Common myeloid progenitor, CD34-positive (primary cell): ENCODE data around the gene EEPD1.

Source experiments
- CTCF ChIA-PET: fragments of 350-600 bp; sonication (Branson Sonifier 250); formaldehyde crosslinking; loops from one replicate; lab custom pipeline; 2021; ENCODE audit warnings: antibody characterized with exemption; lab: Charles Lee
- POLR2A ChIA-PET: fragments of 350-600 bp; sonication (Branson Sonifier 250); formaldehyde crosslinking; loops from one replicate; lab custom pipeline; 2021; ENCODE audit warnings: antibody characterized with exemption; lab: Charles Lee
- DNase-seq, 3 donors: peaks; one replicate each; pipeline versions ENCODE4 v3.0.0 to v3.0.0-alpha.2; 2013
- H3K27ac ChIP-seq, 2 experiments: 1 replicate in 1 of 2; 2 replicates in 1 of 2; pipeline ENCODE4 v1.7.0; 2013; ENCODE audit warnings: inconsistent platforms in 2 of 2, low read length in 2 of 2, mild to moderate bottlenecking in 2 of 2, low read depth in 1 of 2, moderate library complexity in 1 of 2; ENCODE audit not compliant: severe bottlenecking in 2 of 2, insufficient read depth in 1 of 2, poor library complexity in 1 of 2
- H3K27me3 ChIP-seq, 5 experiments: replicated peaks in 2 of 5; 1 replicate in 3 of 5; 2 replicates in 2 of 5; pipeline versions ENCODE4 v1.6.1 to v1.7.0; 2013; ENCODE audit warnings: low read length in 4 of 5, mild to moderate bottlenecking in 2 of 5, moderate library complexity in 2 of 5, inconsistent platforms in 1 of 5; ENCODE audit not compliant: insufficient read depth in 5 of 5, control insufficient read depth in 4 of 5
- H3K36me3 ChIP-seq, 4 experiments: 1 replicate in 2 of 4; 2 replicates in 2 of 4; pipeline versions ENCODE4 v1.6.1 to v1.7.0; 2013; ENCODE audit warnings: low read length in 3 of 4, control low read depth in 1 of 4, mild to moderate bottlenecking in 1 of 4; ENCODE audit not compliant: control insufficient read depth in 4 of 4, insufficient read depth in 4 of 4
- H3K4me1 ChIP-seq, 4 experiments: 1 replicate in 3 of 4; 2 replicates in 1 of 4; pipeline versions ENCODE4 v1.6.1 to v1.7.1; 2013; ENCODE audit warnings: low read length in 3 of 4, mild to moderate bottlenecking in 3 of 4, control low read depth in 1 of 4, inconsistent platforms in 1 of 4, moderate library complexity in 1 of 4; ENCODE audit not compliant: control insufficient read depth in 4 of 4, insufficient read depth in 4 of 4; ENCODE audit errors: control extremely low read depth in 1 of 4
- H3K4me3 ChIP-seq, 7 experiments: 1 replicate in 4 of 7; 2 replicates in 3 of 7; pipeline versions ENCODE4 v1.5.1 to v1.7.0; 2013; ENCODE audit warnings: mild to moderate bottlenecking in 7 of 7, low read length in 6 of 7, moderate library complexity in 6 of 7, inconsistent platforms in 2 of 7, low read depth in 2 of 7, control low read depth in 1 of 7; ENCODE audit not compliant: insufficient read depth in 4 of 7, control insufficient read depth in 1 of 7; ENCODE audit errors: extremely low read depth in 1 of 7
- H3K9me3 ChIP-seq, 5 experiments: 1 replicate in 4 of 5; 2 replicates in 1 of 5; pipeline versions ENCODE4 v1.6.1 to v1.7.1; 2013; ENCODE audit warnings: low read length in 4 of 5, mild to moderate bottlenecking in 2 of 5, inconsistent platforms in 1 of 5, low read depth in 1 of 5, moderate library complexity in 1 of 5; ENCODE audit not compliant: control insufficient read depth in 4 of 5, insufficient read depth in 2 of 5; ENCODE audit errors: control extremely low read depth in 1 of 5
- WGBS: methylation state at CpG from one replicate; pipeline ENCODE4 v1.1.5; 2013; ENCODE audit not compliant: insufficient coverage; 5-methylcytosine and 5-hydroxymethylcytosine counted together

The EEPD1 gene

DNA sequence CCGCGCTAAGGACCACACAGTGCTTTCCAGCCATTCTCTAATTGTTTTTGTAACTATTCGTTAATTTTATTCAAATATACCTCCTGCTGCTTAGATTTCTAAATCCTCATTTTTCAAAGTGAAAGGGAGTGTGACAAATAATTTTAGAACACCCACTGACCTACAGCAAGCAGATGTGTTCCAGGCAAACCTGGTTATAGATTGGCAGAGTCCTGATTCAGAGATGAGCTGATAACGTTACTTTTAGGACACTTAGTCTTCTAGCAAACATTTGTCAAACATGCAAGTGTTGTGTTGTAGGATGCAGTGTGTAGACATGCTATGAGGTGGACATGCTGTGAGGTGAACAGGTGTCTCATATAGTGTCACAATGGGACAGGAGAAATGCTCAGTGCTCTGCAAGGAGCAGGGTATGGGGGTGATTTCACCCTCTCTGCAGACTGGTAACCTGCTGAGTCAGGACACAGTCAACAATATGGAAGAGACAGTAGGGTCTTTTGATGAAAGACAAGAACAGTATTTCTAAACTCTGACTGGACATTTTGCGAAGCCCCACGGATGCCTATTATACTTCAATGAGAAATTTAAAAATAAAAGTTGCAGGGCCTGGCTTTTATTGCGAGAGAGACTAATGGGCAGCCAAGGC, 144.4 kb downstream of the EEPD1 start:
- H3K36me3 ChIP-seq = peaks cover 4 to 30% (median 7%) of the 10 kb centered on the region in 4 experiments
- H3K4me3 ChIP-seq = no peak overlapping the region
- 96% methylated on average over 3 of the region's 7 CpGs for WGBS
- DNase-seq = no peak
- no peak overlapping the region for H3K27ac ChIP-seq
- CTCF ChIA-PET = interaction anchor here (0.6 to 1.5 kb wide), 3 partner anchors 9 to 130 kb away, joined by 3 to 4 read pairs (median 3); no protein-coding TSS in a partner anchor
- H3K4me1 ChIP-seq = peaks cover 0 to 3% (median 2%) of the 10 kb centered on the region in 4 experiments
- no peaks in the 10 kb centered on the region for H3K27me3 ChIP-seq
- no peaks in the 10 kb centered on the region for H3K9me3 ChIP-seq
- POLR2A ChIA-PET = no interaction called here

DNA sequence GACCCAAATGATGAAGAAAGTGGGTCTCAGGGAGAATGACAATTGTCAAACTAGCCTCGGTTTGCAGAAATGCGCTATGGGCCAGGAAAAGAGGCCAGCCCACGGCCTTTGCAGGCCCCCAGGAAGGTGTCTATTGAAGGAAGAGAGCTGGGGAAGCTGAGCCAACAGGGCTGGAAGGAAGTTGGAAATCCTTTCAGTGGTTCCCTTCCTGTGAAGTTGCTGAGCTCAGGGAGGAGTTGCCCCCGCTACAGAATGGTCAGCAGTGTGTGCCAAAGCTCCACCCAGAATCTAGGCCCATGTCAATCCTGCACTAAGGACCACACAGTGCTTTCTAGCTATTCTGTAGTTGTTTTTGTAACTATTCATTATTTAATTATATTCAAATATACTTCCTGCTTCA, 145.1 kb downstream of the EEPD1 start:
- ChIA-PET POLR2A (no interaction called here), CTCF (interaction anchor here (0.6 to 8.5 kb wide), 3 partner anchors 12 to 130 kb away, joined by 3 to 64 read pairs (median 4); no protein-coding TSS in a partner anchor)
- Histone ChIP-seq H3K4me1 (peaks cover 0 to 4% (median 0%) of the 10 kb centered on the region in 4 experiments), H3K4me3 (no peak overlapping the region), H3K27me3 (no peaks in the 10 kb centered on the region), H3K36me3 (peaks cover 4 to 33% (median 7%) of the 10 kb centered on the region in 4 experiments), H3K9me3 (no peaks in the 10 kb centered on the region), H3K27ac (no peak overlapping the region)
- 100% methylated on average over 3 of the region's 4 CpGs for WGBS
- no peak for DNase-seq

DNA sequence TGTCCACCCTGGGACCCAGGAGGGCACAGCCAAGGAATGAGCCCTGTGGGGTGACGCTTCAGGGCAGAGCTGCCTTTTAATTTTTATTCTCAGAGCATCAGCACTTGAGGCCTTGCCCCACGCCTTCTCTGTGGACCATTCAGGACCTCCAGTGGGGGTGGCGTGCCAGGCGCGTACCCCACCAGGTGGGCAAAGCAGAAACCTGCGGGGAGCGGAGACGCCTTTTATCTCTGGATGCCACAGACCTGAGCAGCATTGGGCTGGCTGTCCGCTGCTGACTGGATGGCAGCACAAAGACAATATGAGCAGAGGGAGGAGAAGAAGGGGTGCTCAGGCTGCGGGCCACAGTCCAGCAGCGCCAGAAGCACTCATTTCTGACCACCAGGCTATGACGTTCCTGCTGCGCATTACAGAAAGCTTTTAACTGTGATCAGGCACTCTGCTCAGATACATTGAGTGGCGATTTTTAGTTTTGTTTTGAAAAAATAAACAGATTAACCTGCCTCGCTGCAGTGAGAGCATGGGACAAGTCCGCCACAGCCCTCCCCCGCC, 146.2 kb downstream of the EEPD1 start:
- 97% methylated on average over 10 of the region's 17 CpGs for WGBS
- CTCF ChIA-PET = interaction anchor here (8.5 kb wide), 1 partner anchor 18 kb away, joined by 64 read pairs; no protein-coding TSS in a partner anchor
- no peak overlapping the region for H3K27ac ChIP-seq
- POLR2A ChIA-PET = no interaction called here
- no peaks in the 10 kb centered on the region for H3K9me3 ChIP-seq
- no peaks in the 10 kb centered on the region for H3K27me3 ChIP-seq
- H3K4me1 ChIP-seq = peaks cover 0 to 16% (median 1%) of the 10 kb centered on the region in 4 experiments
- DNase-seq = no peak
- no peak overlapping the region for H3K4me3 ChIP-seq
- H3K36me3 ChIP-seq = peaks cover 4 to 33% (median 7%) of the 10 kb centered on the region in 4 experiments

DNA sequence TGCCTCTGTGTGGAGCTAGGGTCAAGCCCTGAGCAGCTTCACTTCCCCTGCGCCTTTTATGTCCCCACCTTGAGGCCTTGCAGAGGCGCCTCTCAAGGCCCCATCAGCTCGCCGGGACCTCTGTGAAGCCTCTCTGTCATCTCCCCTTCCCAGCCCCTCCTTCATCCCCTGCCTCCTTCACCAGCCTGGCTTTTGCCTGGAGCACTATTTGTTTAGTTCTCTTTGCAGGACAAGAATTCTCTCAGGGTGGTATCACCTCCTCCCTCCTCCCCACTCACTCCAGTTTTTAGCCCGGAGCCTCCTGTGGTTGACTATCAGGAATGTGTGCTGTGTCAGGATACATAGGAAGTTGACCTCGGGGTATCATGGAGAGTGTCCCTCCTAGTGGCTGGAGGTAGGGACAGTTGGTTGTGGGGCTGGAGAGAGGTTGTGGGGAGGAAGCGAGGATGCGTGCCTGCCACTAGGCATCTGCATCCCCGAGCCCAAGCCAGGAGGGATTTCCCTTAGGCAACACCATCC, 146.8 kb downstream of the EEPD1 start:
- 98% methylated on average over 6 of the region's 9 CpGs for WGBS
- DNase-seq = no peak
- no peaks in the 10 kb centered on the region for H3K27me3 ChIP-seq
- ChIA-PET CTCF (interaction anchor here (1.1 to 8.5 kb wide), 4 partner anchors 8 to 279 kb away, joined by 4 to 64 read pairs (median 6); no protein-coding TSS in a partner anchor), POLR2A (no interaction called here)
- peaks cover 0 to 20% (median 1%) of the 10 kb centered on the region in 4 experiments for H3K4me1 ChIP-seq
- no peak overlapping the region for H3K4me3 ChIP-seq
- H3K36me3 ChIP-seq = peaks cover 4 to 33% (median 7%) of the 10 kb centered on the region in 4 experiments
- H3K9me3 ChIP-seq = no peaks in the 10 kb centered on the region
- H3K27ac ChIP-seq = no peak overlapping the region

DNA sequence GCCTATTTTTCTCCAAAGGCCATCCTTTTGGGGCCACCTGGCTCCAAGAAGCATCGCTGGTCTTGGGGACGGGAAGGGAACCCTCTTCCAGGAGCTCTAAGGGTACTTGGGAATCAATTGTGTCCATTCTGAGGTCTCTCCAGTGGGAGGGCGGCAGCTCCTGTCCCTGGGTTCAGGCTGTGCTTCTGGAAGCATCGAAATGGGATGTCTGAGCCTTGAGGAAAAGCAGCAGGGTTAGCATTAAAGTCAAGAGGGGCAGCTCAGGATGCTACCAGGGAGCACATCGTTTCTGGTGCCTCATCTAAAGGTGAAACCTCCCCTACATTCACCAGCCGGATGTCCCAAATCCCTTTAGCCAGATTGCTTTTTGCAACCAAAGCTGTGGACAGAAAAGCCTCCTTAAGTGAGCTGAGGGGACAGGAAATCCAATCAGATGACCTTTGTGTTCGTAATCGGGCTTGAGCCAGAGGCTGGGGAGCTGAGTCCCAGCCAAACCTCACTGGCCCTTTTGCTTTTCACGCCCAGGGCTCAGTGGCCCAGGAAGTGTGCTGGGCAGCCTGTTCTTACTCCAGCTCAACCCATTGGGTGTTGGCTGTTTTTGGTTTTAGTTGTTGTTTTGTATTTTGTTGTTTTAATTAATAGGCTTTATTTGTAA, 147.8 kb downstream of the EEPD1 start:
- DNase-seq = no peak
- WGBS = 89% methylated on average over 7 of the region's 9 CpGs
- no peak overlapping the region for H3K27ac ChIP-seq
- H3K4me1 ChIP-seq = peaks cover 0 to 20% (median 1%) of the 10 kb centered on the region in 4 experiments
- peaks cover 4 to 33% (median 7%) of the 10 kb centered on the region in 4 experiments for H3K36me3 ChIP-seq
- CTCF ChIA-PET = interaction anchor here (1.1 to 8.5 kb wide), 4 partner anchors 9 to 280 kb away, joined by 4 to 64 read pairs (median 6); no protein-coding TSS in a partner anchor
- POLR2A ChIA-PET = interaction anchor here (0.6 kb wide), 1 partner anchor 171 kb away, joined by 3 read pairs; no protein-coding TSS in a partner anchor
- no peaks in the 10 kb centered on the region for H3K9me3 ChIP-seq
- no peaks in the 10 kb centered on the region for H3K27me3 ChIP-seq
- no peak overlapping the region for H3K4me3 ChIP-seq

DNA sequence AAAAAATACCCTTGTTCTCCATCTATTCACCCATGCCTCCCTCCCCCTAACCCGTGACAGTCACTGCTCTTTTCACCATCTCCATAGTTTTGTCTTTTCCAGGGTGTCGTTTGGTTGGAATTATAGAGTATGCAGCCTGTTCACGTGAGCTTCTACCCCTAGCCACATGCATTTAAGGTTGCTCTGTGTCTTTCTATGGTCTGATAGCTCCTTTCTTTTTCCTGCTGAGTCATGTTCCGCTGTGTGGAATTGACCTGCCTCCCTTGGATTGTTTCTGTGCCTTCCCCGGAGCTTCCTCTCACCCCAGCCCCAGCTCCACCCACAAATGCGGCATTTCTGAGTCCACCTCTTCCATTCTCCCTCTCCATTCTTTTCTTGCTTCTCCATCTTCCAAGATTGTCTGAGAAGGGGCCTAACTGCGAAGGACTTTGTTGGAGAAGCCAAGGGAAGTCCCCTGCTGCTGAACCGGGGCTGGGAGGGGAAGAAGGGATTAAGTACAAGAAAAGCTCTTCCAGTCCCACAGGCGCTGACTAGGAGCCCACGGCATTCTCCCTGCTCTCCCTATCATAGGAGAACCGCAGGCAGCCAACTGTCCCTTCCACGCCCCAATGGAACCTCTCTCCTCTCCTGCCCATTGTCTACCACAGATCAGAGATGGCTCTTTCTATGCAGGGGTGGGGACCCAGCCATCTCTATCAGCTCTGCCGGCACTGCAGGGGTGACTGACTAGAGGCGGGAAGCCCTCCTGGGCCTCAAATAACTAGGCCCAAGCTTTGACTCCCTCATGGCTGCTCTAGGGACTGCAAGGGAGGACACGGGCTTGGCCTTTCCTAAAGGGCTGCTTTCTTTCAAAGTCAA, 149.1 kb downstream of the EEPD1 start:
- WGBS = 91% methylated on average over 10 of the region's 15 CpGs
- no peak overlapping the region for H3K4me3 ChIP-seq
- no peak for DNase-seq
- H3K27me3 ChIP-seq = no peaks in the 10 kb centered on the region
- H3K36me3 ChIP-seq = peaks cover 4 to 26% (median 7%) of the 10 kb centered on the region in 4 experiments
- ChIA-PET CTCF (interaction anchor here (0.6 to 8.5 kb wide), 7 partner anchors 9 to 331 kb away, joined by 3 to 64 read pairs (median 3); no protein-coding TSS in a partner anchor), POLR2A (no interaction called here)
- H3K27ac ChIP-seq = no peak overlapping the region
- peaks cover 0 to 20% (median 1%) of the 10 kb centered on the region in 4 experiments for H3K4me1 ChIP-seq
- no peaks in the 10 kb centered on the region for H3K9me3 ChIP-seq
